Measurements from ENCODE around the gene METTL3.
"Not testable (repeated sequence)": the region's sequence is repeated elsewhere in the genome, so short reads cannot be mapped to it uniquely, and the experiment has no call there.

The METTL3 gene

GRCh38 chr14:21510735-21511657 is at the start of gene METTL3:
TSS of gene METTL3 (minus strand) at chr14:21511340. CDS start at chr14:21511223, 117 bp downstream.
- peak; percentile 99 for DNase-seq

GRCh38 chr14:21558703-21559170 is 47.6 kb upstream of the METTL3 start:
- no peak for DNase-seq

GRCh38 chr14:21557084-21557901 is 46.2 kb upstream of the METTL3 start:
- DNase-seq, result peak; percentile 92

DNA sequence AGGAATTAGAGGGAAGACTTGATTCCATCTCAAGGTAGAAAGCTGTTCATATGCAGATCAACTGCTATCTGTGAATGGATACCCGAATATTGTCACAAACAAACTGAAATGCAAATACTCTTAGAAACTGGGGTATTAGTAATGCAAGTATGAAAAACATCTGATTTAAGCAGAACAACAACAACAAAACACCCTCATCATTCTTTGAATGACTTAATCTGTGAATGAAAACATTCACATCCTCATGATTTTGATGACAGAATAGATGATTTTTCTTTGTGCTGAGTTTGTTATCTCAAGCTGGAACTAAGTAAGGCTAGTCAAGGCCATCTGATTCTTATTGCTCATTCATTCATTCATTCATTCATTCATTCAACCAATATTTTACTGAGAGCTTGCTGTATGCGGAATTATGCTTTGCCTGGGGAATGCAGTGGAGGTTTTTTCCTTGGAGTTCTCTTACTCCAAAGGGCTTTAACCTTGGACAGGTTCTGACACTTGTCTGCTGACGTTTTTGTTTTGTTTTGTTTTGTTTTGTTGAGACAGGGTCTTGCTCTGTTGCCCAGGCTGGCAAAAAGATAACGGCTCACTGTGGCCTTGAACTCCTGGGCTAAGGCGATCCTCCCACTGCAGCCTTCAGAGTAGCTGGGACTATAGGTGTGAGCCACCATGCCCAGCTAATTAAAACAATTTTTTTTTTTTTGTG is 45.4 kb upstream of the METTL3 start:
- DNase-seq, result no peak

DNA sequence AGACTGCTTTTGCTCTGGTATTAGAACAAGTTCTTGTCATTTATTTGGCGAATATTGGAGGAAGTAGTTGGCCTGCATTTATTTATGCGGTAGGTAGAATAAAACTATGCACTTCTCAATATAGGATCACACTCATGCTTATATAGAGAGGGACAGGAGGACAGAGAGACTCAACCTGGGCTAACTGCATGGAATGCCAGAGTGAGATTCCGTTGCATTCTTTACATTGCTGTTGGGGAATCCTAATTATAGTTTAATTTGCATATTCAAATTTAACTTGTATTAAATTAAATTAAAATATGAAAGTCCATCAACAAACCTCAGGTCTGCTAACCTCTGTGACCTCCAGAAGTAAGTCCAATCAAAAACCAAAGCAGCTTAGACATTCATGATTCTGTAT is 42.1 kb upstream of the METTL3 start:
- DNase-seq, result no peak

GRCh38 chr14:21544588-21544987 is 33.4 kb upstream of the METTL3 start:
- DNase-seq, result not testable (repeated sequence)

DNA sequence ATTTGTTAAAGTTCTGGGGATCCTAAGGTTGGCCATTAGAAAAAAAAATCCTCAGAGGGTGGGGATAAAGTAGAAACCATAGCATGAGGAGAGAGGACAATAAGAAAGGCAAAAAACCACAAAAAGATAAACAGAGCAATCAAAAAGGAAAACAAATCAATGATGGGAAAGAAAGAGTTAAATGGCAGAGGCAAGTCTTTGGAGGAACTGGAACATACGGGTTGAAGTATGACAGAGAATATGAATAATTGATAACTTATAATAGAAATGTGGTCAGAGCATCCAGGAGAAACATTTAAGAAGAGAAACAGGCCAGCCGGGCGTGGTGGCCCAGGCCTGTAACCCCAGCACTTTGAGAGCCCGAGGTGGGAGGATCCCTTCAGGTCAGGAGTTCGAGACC is 32.8 kb upstream of the METTL3 start:
- DNase-seq, result no peak

DNA sequence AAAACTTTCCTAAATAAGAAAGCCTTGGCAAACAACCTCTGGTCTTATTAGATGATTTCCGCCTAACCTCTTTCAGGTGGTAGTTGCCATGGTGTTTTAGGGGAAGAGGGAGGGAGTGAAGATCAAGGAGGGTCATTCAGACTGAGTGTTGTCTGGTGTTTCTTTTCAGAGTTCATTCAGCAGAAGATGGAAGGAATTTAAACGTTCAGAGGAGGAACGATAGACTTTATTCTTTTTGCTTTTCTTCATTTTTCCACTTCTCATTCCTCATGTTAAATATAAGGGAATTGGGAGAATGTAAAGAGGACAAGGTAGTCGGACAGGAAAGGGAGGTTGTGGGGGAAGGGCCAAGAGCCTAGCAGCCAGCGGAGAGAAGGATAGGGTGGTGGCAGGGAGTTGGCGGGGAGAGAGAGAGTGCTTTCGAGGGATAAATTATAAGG is 32.4 kb upstream of the METTL3 start:
- no peak for DNase-seq

DNA sequence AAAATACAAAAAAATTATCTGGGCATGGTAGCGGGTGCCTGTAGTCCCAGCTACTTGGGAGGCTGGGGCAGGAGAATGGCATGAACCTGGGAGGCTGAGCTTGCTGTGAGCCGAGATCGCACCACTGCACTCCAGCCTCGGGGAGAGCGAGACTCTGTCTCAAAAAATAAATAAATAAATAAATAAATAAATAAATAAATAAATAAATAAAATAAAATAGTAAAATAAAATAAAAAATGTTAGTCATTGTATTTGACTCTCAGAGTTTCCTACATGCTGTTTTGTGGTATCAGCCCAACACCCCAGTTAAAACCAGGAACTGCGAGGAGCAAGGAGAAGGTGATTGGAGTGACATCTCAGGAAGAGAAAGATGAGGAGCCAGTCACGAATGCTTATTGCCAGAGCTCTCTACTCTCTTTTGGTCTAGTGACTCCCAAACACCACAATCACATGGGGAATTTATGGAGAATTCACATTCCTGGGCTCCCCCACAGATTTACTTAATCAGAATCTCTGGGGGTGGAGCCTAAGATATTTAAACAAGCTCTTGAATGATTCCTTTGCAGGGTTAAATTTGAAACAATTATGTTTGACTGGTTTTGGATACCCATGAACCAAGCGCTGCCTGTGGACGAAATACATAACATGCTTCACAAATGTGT is 30.4 kb upstream of the METTL3 start:
- DNase-seq, result no peak

GRCh38 chr14:21539189-21539940 is 28.2 kb upstream of the METTL3 start:
- DNase-seq, result no peak

DNA sequence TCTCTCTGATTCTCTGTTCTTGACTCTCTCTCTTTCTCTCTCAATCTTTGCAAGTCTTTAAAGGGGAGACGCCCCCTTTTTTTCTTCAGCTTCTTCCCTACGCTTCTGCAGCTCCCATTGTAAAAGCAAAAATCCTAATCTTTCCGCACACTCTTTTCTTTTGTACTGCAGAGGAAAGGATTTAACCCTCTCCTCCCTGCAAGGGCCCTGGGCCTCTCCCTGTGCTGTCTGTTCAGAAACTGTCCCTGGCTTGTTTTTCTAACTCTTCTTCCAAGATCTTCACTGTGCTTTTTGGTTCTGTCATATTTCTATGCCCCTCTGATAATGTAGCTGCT is 25.9 kb upstream of the METTL3 start:
- DNase-seq, result no peak

DNA sequence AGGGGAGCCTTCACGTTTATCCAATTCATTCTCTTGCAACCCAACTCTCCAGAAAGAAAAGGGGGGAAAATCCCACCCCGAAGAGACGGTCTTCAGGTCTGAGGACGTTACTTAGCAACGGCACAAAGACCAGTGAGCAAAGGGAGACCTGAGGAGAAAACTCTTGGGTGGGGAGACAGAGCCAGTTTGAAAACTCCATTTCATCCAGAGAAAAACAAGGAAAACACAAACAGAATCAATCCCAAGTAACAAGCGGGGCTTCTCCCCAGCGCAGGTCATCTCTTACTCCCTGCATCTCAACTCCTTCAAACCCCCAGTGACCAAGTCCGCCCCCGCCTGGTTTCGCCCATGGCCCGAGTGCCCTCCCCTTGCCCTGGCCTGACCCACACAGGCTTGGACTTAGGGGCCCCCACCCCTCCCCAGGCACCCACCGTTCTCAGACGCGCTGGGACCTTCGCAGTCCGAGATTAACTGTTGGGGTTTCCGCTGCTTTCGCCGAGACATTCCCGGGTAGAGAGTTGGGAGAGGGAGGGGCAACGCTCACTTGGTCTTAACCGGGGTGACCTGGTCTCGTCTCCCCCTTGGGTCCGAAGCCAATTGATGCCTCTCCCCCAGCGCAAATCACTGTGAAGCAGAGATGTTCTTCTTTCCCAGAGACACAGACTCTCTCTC is 25.4 kb upstream of the METTL3 start:
- DNase-seq, result no peak

DNA sequence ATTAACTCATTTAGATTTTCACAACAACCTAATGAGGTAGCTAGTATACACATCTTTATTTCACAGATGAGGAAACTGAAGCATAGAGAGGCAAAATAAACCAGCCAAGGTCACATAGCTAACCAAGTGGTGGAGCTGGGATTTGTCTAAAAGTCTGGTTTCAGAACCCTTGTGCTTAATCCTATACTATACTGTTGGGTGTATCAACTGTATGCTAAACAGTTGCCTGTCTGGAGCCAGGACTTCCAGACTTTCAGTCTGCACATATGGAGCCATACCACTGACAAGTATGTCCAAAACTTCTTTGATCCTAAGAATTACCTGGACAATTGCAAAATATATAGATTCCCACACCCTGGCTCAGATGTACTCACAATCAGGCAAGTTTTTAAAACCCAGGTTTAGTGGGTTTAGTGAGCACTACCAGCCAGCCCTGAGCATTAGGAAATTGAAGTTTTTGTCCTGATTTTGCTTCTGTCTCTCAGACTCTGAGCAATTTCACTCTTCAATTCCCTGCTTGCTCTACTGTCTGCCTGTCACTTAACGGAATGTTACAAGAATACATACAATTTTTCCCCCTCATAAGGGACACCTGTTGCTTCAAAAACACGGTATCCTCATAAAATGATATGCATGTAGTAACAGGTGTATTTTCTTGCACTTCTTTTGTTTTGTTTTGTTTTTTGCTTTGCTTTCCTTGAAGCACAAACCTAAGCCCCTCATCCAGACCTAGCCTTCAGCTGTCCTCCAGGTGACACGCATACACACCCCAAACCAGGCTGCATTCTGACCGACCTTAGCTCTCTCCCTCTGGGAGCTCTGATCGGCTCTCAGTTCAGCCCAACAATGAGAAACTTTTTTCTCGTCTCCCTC is 24.6 kb upstream of the METTL3 start:
- DNase-seq, result no peak

DNA sequence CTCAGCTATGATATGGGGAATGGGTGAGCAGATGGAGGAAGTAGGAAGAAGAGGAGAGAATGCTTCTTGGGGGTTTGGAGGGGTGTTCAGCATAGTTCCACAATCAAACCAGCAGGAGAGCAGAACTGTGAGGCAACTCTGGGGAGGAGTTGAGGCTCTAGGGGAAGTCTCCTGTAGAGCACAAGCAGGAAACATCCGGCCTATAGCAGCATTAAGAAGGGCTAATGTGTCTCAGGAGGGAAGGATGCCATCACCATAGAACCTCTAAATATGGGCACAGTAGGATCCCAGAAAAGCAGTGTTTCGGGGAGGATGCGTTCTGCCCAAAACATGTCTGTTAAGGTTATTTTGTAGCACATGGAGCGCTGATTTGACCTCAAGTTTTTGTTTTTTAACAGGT is 23.4 kb upstream of the METTL3 start:
- DNase-seq, result no peak

GRCh38 chr14:21533294-21533693 is 22.2 kb upstream of the METTL3 start:
- DNase-seq, result no peak

DNA sequence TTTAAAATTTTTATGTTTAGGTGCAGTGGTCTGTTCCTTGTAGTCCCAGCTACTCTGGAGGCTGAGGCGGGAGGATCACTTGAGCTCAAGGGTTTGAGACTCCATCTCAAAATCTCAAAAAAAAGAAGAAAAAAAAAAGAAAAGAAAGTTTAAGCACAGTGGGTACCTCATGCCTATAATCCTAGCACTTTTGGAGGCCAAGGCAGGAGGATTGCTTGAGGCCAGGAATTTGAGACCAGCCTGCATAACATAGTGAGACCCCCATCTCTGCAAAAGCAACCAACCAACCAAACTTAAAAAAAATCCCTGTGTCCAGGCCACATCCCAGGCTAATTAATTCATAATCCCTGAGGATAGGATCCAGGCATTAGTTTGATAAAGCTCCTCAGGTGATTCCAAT is 18.4 kb upstream of the METTL3 start:
- no peak for DNase-seq

DNA sequence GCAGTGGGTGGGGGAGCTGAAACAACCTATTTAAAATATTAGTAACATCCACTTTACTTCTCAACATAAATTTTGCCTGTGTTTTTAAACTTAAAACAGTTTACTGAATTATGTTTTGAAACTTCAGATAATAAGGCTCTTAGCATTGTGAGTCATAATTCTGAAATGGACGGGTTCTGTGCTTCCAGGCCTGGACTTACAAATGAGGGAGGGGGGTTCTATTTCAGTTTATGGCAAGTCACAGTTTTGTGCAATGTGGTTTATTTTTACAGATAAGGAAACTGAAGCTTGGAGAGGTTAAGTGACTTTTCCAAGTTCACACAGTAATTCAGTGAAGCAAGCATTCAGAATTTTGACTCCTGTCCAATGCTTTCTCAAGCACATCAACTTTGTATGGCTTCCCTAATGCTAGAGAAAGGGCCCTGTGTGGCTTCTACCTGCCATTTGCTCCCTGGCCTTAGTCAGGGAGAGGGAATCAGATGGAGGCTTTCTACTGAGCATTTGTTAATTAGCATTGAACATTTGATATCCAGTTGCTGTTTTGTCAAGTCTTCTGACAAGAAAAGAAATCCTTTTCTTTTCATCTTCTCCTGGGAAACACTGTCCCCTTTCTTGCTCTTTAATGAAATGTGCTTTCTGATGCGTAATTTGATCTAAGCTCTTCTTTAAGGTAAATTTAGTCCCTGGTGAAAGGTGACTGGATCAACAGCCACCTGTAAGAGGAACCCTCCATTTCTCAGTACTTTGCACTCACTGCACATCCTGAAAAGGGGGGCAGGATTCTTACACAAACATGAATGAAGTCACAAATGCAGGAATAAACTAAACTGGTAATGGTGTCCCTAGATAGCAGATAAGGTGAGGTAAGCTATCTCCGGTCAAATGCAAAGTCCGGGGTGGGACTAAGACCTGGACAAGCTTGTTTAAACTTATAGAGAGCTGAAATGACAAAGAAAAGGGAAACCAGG is 17.5 kb upstream of the METTL3 start:
- DNase-seq, result peak; percentile 67

GRCh38 chr14:21527318-21527679 is 16.2 kb upstream of the METTL3 start:
- no peak for DNase-seq

Data from hematopoietic multipotent progenitor cell treated with erythropoietin and hydrocortisone succinate and interleukin-3 and kit ligand, for 8 days (in vitro differentiated cells).